Neural cell (in vitro differentiated cells): ENCODE data around the gene GLI3. TPM values are rescaled to one million over a fixed set of nuclear protein-coding genes. Genes with fewer than 3 reads are reported as not detected.

Source experiments
- H2AFZ ChIP-seq: fragments of 200-600, 300-800 bp; sonication (generic), shearing (Covaris generic); 2 replicates; pipeline ENCODE4 v1.6.0; 2014; ENCODE audit warnings: low read depth, mild to moderate bottlenecking, antibody characterized with exemption, low read length, moderate library complexity
- H3F3A ChIP-seq: fragments of 200-600 bp; shearing (Covaris generic); 2 replicates; pipeline ENCODE4 v1.6.1; 2016; ENCODE audit warnings: mild to moderate bottlenecking, moderate library complexity, mixed read lengths, antibody characterized with exemption, low read length; ENCODE audit not compliant: insufficient read depth, poor library complexity, severe bottlenecking
- H3K27ac ChIP-seq: fragments of 200-600, 300-800 bp; sonication (generic), shearing (Covaris generic); 2 replicates; pipeline ENCODE4 v1.5.1; 2014; ENCODE audit warnings: mild to moderate bottlenecking, low read length, moderate library complexity
- H3K27me3 ChIP-seq: fragments of 300-800, 200-600 bp; sonication (generic), shearing (Covaris generic); 2 replicates; pipeline ENCODE4 v1.6.0; 2014; ENCODE audit warnings: mild to moderate bottlenecking, low read depth, low read length, moderate library complexity; ENCODE audit not compliant: insufficient read depth
- H3K36me3 ChIP-seq: fragments of 300-800, 200-600 bp; sonication (generic), shearing (Covaris generic); 2 replicates; pipeline ENCODE4 v1.5.1; 2014; ENCODE audit warnings: mild to moderate bottlenecking, antibody characterized with exemption, low read length, moderate library complexity; ENCODE audit not compliant: insufficient read depth
- H3K4me2 ChIP-seq: fragments of 300-800, 200-600 bp; sonication (generic), shearing (Covaris generic); 2 replicates; pipeline ENCODE4 v1.6.0; 2014; ENCODE audit warnings: mild to moderate bottlenecking, low read length
- H3K4me3 ChIP-seq: fragments of 300-800, 200-600 bp; sonication (generic), shearing (Covaris generic); 2 replicates; pipeline ENCODE4 v1.5.1; 2014; ENCODE audit warnings: mild to moderate bottlenecking, low read length, moderate library complexity
- H3K79me2 ChIP-seq: fragments of 200-600 bp; shearing (Covaris generic); replicated peaks from 2 replicates; pipeline ENCODE4 v1.6.0; 2014; ENCODE audit warnings: mild to moderate bottlenecking, low read length, moderate library complexity; ENCODE audit not compliant: insufficient read depth
- H3K9ac ChIP-seq: fragments of 300-800, 200-600 bp; sonication (generic), shearing (Covaris generic); 2 replicates; pipeline ENCODE4 v1.6.1; 2016; ENCODE audit warnings: mild to moderate bottlenecking, low read length, mixed read lengths
- H3K9me2 ChIP-seq: fragments of 200-600 bp; shearing (Covaris generic); 2 replicates; pipeline ENCODE4 v1.6.1; 2016; ENCODE audit warnings: mild to moderate bottlenecking, low read length, mixed read lengths; ENCODE audit not compliant: insufficient read depth
- H3K9me3 ChIP-seq: fragments of 200-600, 300-800 bp; sonication (generic), shearing (Covaris generic); 2 replicates; pipeline ENCODE4 v1.6.1; 2016; ENCODE audit warnings: mild to moderate bottlenecking, mixed run types, low read length, moderate library complexity, mixed read lengths
- H4K20me1 ChIP-seq: fragments of 200-600 bp; shearing (Covaris generic); 2 replicates; pipeline ENCODE4 v1.6.1; 2016; ENCODE audit warnings: mild to moderate bottlenecking, mixed run types; ENCODE audit not compliant: insufficient read depth
- CTCF ChIP-seq: fragments of 450-650 bp; IDR thresholded peaks from 2 replicates; pipeline ENCODE4 v1.5.1; 2014; ENCODE audit warnings: antibody characterized with exemption, mild to moderate bottlenecking, moderate library complexity; ENCODE audit not compliant: poor library complexity, severe bottlenecking
- EP300 ChIP-seq: fragments of 450-650 bp; conservative IDR thresholded peaks from 2 replicates; pipeline ENCODE4 v1.6.1; 2014; ENCODE audit warnings: antibody characterized with exemption, mild to moderate bottlenecking, moderate library complexity; ENCODE audit not compliant: poor library complexity, severe bottlenecking
- EZH2 ChIP-seq: fragments of 200-600, 300-800 bp; shearing (Covaris generic), sonication (generic); IDR thresholded peaks from 2 replicates; pipeline ENCODE4 v1.6.1; 2014; ENCODE audit warnings: antibody characterized with exemption, low read length, borderline replicate concordance, mild to moderate bottlenecking; ENCODE audit not compliant: insufficient read depth, poor library complexity, severe bottlenecking
- MXI1 ChIP-seq: fragments of 450-650 bp; conservative IDR thresholded peaks from 2 replicates; pipeline ENCODE4 v1.6.1; 2014; ENCODE audit warnings: antibody characterized with exemption, mild to moderate bottlenecking; ENCODE audit not compliant: poor library complexity, severe bottlenecking
- POLR2AphosphoS5 ChIP-seq: IDR thresholded peaks from 2 replicates; pipeline ENCODE4 v1.6.1; 2012
- RAD21 ChIP-seq: fragments of 450-650 bp; conservative IDR thresholded peaks from 2 replicates; pipeline ENCODE4 v1.6.1; 2014; ENCODE audit warnings: antibody characterized with exemption, mild to moderate bottlenecking, moderate library complexity
- REST ChIP-seq: IDR thresholded peaks from 2 replicates; pipeline ENCODE4 v1.6.1; 2012; ENCODE audit warnings: borderline replicate concordance
- SMC3 ChIP-seq: fragments of 450-650 bp; conservative IDR thresholded peaks from 2 replicates; pipeline ENCODE4 v1.6.1; 2014; ENCODE audit warnings: antibody characterized with exemption, mild to moderate bottlenecking, moderate library complexity; ENCODE audit not compliant: poor library complexity
- TAF1 ChIP-seq: IDR thresholded peaks from 2 replicates; pipeline ENCODE4 v1.6.1; 2012; ENCODE audit warnings: low read depth
- polyA plus RNA-seq: library from polyadenylated mRNA; depleted of rRNA; stranded (reverse); fragments of >200 nt; gene quantifications from 2 replicates; pipeline ENCODE4 v1.2.3, GENCODE V29; 2014

Gene GLI3
- polyA plus RNA-seq, 1 donor from 2014 or later, result 0.19 TPM

DNA sequence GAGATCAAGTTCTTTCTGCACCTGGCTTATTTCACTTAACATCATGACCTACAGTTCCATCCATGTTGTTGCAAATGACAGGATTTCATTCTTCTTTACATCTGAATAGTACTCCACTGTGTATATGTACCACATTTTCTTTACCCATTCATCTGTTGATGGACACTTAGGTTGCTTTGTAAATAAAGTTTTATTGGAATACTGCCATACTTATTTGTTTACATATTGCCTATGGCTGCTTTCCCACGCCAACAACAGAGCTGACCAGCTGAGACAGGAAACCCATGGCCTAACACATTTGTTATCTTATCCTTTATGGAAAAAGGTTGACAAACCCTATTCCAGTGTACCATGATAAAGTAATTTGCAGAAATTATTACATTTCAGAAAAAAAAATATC, 153.7 kb downstream of the GLI3 start:
- H4K20me1 ChIP-seq, result no peaks in the 10 kb centered on the region
- TF ChIP-seq TAF1 (no peak), SMC3 (no peak), MXI1 (no peak), CTCF (no peak), EZH2 (no peak), POLR2AphosphoS5 (no peak), REST (no peak), EP300 (no peak), RAD21 (no peak)

DNA sequence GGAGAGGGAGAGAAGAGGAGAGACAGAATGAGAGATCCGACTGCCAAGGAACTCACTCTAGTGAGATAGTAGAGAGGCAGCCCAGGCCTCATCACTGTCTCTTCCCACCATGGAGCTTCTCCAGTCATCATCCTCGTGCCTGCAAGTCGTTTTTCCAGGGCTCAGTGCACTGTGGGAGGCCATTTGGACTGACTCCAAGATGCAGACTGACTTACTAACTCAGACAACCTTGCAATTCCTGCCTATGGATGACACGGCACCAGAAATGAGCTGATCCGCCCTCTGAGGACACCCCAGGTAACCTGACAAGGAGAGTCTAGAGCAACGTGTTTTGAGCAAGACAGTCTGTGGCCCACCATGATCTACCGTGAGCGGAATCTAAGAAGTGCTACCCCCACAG, 154.9 kb downstream of the GLI3 start:
- Histone ChIP-seq H3K9me3 (no peaks in the 10 kb centered on the region), H3K9ac (no peak overlapping the region), H4K20me1 (no peaks in the 10 kb centered on the region), H2AFZ (no peak overlapping the region), H3K27me3 (no peaks in the 10 kb centered on the region), H3K4me2 (no peak overlapping the region), H3F3A (no peaks in the 10 kb centered on the region), H3K9me2 (no peaks in the 10 kb centered on the region), H3K79me2 (peaks cover 73% of the 10 kb centered on the region), H3K27ac (no peak overlapping the region), H3K4me3 (no peak overlapping the region), H3K36me3 (no peaks in the 10 kb centered on the region)
- TF ChIP-seq EP300 (no peak), RAD21 (no peak), TAF1 (no peak)

More for the DNA sequence above, 153.7 kb downstream of the GLI3 start:
- Histone ChIP-seq H3K9ac (no peak overlapping the region), H3K4me2 (no peak overlapping the region), H3K9me3 (no peaks in the 10 kb centered on the region), H3K79me2 (peaks cover 74% of the 10 kb centered on the region), H3K4me3 (no peak overlapping the region), H3K9me2 (no peaks in the 10 kb centered on the region), H2AFZ (no peak overlapping the region), H3F3A (no peaks in the 10 kb centered on the region), H3K27me3 (peaks cover 3% of the 10 kb centered on the region), H3K27ac (no peak overlapping the region), H3K36me3 (no peaks in the 10 kb centered on the region)

- no peak overlapping the region for H2AFZ ChIP-seq
- no peaks in the 10 kb centered on the region for H3K9me3 ChIP-seq
- H3F3A ChIP-seq, result no peaks in the 10 kb centered on the region
- H3K9me2 ChIP-seq, result no peaks in the 10 kb centered on the region
- H3K27me3 ChIP-seq, result no peaks in the 10 kb centered on the region
- H3K27ac ChIP-seq, result no peak overlapping the region
- H3K4me2 ChIP-seq, result no peak overlapping the region
- H3K4me3 ChIP-seq, result no peak overlapping the region
- no peaks in the 10 kb centered on the region for H4K20me1 ChIP-seq
- H3K36me3 ChIP-seq, result no peaks in the 10 kb centered on the region
- TF ChIP-seq CTCF, result no peak
- TF ChIP-seq SMC3, result no peak
- no peak for TF ChIP-seq REST
- no peak for TF ChIP-seq MXI1
- TF ChIP-seq EP300, result no peak
- no peak for TF ChIP-seq RAD21
- TF ChIP-seq POLR2AphosphoS5, result no peak
- TF ChIP-seq EZH2, result no peak
- TF ChIP-seq TAF1, result no peak
- peaks cover 73% of the 10 kb centered on the region for H3K79me2 ChIP-seq
- no peak overlapping the region for H3K9ac ChIP-seq
Measured at GRCh38 chr7:42081671-42082070, 155.3 kb downstream of the GLI3 start.
